ENCODE data around the gene IER5L. TPM values are rescaled to one million over a fixed set of nuclear protein-coding genes. Genes with fewer than 3 reads are reported as not detected.

Gene IER5L
- total RNA-seq, 2 donors from 2014 or later: 0.64 to 1.8 TPM

- H3K4me3 Mint-ChIP-seq: no peak overlapping the region
- no peak overlapping the region for H3K27ac Mint-ChIP-seq
- DNase-seq (ENCODE audit: low spot score) (no peak), ATAC-seq (no peak)
- H3K9me3 Mint-ChIP-seq: no peaks in the 10 kb centered on the region
- no peaks in the 10 kb centered on the region for H3K27me3 Mint-ChIP-seq
- H3K4me1 Mint-ChIP-seq (ENCODE audit: low read depth in 2 of 2): peaks cover 3 to 8% of the 10 kb centered on the region in 2 donors
- H3K36me3 Mint-ChIP-seq: peaks cover 13% of the 10 kb centered on the region
These were observed 49.4 kb downstream of the IER5L start for GRCh38 chr9:129128689-129129088.

GRCh38 chr9:129126749-129127618 lies 51.1 kb downstream of the IER5L start:
- Mint-ChIP-seq H3K27me3 (no peaks in the 10 kb centered on the region), H3K27ac (no peak overlapping the region), H3K36me3 (peaks cover 11% of the 10 kb centered on the region), H3K9me3 (no peaks in the 10 kb centered on the region), H3K4me3 (no peak overlapping the region), H3K4me1 (ENCODE audit: low read depth in 2 of 2) (peaks cover 0 to 8% of the 10 kb centered on the region in 2 donors)
- no peak for ATAC-seq
- DNase-seq (ENCODE audit: low spot score): no peak

Other genes with a start within 250 kb of the IER5L start
- 10 to 100 TPM in 1 of 2 donors, 1 to 10 TPM in 1; 8.7 to 11.5 TPM for gene DOLK, start 230.7 kb downstream of the IER5L start, total RNA-seq
- 100 to 1,000 TPM; 103 to 143 TPM for gene NUP188, start 230.6 kb downstream of the IER5L start, total RNA-seq
- 10 to 100 TPM; 57.8 to 99.0 TPM for gene SH3GLB2, start 149.9 kb downstream of the IER5L start, total RNA-seq
- 10 to 100 TPM; 42.4 to 82.6 TPM for gene MIGA2, start 141.6 kb downstream of the IER5L start, total RNA-seq
- gene DOLPP1, start 97.2 kb downstream of the IER5L start, total RNA-seq: 10 to 100 TPM; 18.6 to 24.1 TPM
- 10 to 100 TPM; 11.9 to 12.7 TPM for gene CRAT, start 67.5 kb downstream of the IER5L start, total RNA-seq
- 100 to 1,000 TPM in 1 of 2 donors, 10 to 100 TPM in 1; 75.7 to 133 TPM for gene PTPA, start 66.8 kb downstream of the IER5L start, total RNA-seq

Data from natural killer cell treated with Interleukin-12 subunit alpha and Interleukin-12 subunit beta and Interleukin-15 and Interleukin-18, amount 100 ng/mL, for 72 hours (primary cell).